ENCODE measurements around the gene TTR. TPM values are rescaled to one million over a fixed set of nuclear protein-coding genes. Genes with fewer than 3 reads are reported as not detected.

Gene TTR
- total RNA-seq, 2 experiments from 2014 or later, result not detected

DNA sequence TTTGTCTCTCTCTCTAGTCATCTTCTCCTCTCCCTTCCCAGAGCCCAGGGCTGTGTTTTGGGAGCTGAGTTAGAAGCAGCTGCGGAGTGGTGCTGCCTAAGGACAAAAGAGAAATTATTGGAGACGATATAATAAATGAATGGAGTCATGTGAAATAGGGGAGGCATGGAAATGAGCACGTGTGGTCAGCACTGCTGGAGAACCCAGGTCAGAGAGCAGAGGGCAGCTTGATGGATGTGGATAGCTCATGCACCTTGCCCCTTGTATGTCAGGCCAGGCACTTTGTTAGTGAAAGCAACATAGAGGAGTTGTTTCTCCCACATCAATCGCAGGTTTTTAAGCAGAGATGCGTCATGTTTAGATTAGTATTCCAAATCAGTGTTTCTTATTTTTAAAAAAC, 15.7 kb downstream of the TTR start:
- TF ChIP-seq, protein P1, sequence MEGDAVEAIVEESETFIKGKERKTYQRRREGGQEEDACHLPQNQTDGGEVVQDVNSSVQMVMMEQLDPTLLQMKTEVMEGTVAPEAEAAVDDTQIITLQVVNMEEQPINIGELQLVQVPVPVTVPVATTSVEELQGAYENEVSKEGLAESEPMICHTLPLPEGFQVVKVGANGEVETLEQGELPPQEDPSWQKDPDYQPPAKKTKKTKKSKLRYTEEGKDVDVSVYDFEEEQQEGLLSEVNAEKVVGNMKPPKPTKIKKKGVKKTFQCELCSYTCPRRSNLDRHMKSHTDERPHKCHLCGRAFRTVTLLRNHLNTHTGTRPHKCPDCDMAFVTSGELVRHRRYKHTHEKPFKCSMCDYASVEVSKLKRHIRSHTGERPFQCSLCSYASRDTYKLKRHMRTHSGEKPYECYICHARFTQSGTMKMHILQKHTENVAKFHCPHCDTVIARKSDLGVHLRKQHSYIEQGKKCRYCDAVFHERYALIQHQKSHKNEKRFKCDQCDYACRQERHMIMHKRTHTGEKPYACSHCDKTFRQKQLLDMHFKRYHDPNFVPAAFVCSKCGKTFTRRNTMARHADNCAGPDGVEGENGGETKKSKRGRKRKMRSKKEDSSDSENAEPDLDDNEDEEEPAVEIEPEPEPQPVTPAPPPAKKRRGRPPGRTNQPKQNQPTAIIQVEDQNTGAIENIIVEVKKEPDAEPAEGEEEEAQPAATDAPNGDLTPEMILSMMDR (IDR thresholded peaks at IDR 0.05), result no peak
- H3K27ac Mint-ChIP-seq, result no peak overlapping the region
- ChIA-PET CTCF (no interaction called here), POLR2A (no interaction called here)
- no peaks in the 10 kb centered on the region for H3K27me3 ChIP-seq (ENCODE audit: control insufficient read depth in 1 of 2, insufficient read depth in 2 of 2, low read length in 2 of 2)
- no peak for ATAC-seq (ENCODE audit: poor library complexity)
- no peaks in the 10 kb centered on the region for H3K36me3 Mint-ChIP-seq (ENCODE audit: low read depth)
- H3K4me1 Mint-ChIP-seq (ENCODE audit: low read depth), result no peaks in the 10 kb centered on the region
- DNase-seq, result no peak
- no peaks in the 10 kb centered on the region for H3K9me3 Mint-ChIP-seq
- no peak overlapping the region for H3K27ac ChIP-seq (ENCODE audit: low read depth in 1 of 2, low read length in 2 of 2)
- no peaks in the 10 kb centered on the region for H3K9me3 ChIP-seq (ENCODE audit: control insufficient read depth in 1 of 2, insufficient read depth in 1 of 2, low read length in 2 of 2)
- H3K4me1 ChIP-seq (ENCODE audit: insufficient read depth, low read length), result no peaks in the 10 kb centered on the region
- no peak overlapping the region for H3K4me3 Mint-ChIP-seq
- no peaks in the 10 kb centered on the region for H3K36me3 ChIP-seq (ENCODE audit: insufficient read depth, low read length)
- no peak overlapping the region for H3K4me3 ChIP-seq (ENCODE audit: low read length)
- intact Hi-C loops (cut with DNase I, micrococcal nuclease), result no loop called here
- H3K27me3 Mint-ChIP-seq, result no peaks in the 10 kb centered on the region

- Mint-ChIP-seq H3K9me3 (no peaks in the 10 kb centered on the region), H3K4me3 (no peak overlapping the region), H3K36me3 (ENCODE audit: low read depth) (no peaks in the 10 kb centered on the region), H3K4me1 (ENCODE audit: low read depth) (no peaks in the 10 kb centered on the region), H3K27me3 (no peaks in the 10 kb centered on the region), H3K27ac (no peak overlapping the region)
- Histone ChIP-seq H3K4me1 (ENCODE audit: insufficient read depth, low read length) (no peaks in the 10 kb centered on the region), H3K4me3 (ENCODE audit: low read length) (no peak overlapping the region), H3K27ac (ENCODE audit: low read depth in 1 of 2, low read length in 2 of 2) (no peak overlapping the region), H3K36me3 (ENCODE audit: insufficient read depth, low read length) (no peaks in the 10 kb centered on the region), H3K9me3 (ENCODE audit: control insufficient read depth in 1 of 2, insufficient read depth in 1 of 2, low read length in 2 of 2) (no peaks in the 10 kb centered on the region), H3K27me3 (ENCODE audit: control insufficient read depth in 1 of 2, insufficient read depth in 2 of 2, low read length in 2 of 2) (no peaks in the 10 kb centered on the region)
- ChIA-PET CTCF (no interaction called here), POLR2A (no interaction called here)
- TF ChIP-seq, protein P1 (IDR thresholded peaks at IDR 0.05), result no peak
- DNase-seq, result no peak
- no peak for ATAC-seq (ENCODE audit: poor library complexity)
- intact Hi-C loops (cut with DNase I, micrococcal nuclease), result no loop called here
These were observed 18.2 kb downstream of the TTR start for GRCh38 chr18:31609886-31610285.

- Histone ChIP-seq H3K9me3 (ENCODE audit: control insufficient read depth in 1 of 2, insufficient read depth in 1 of 2, low read length in 2 of 2) (no peaks in the 10 kb centered on the region), H3K4me3 (ENCODE audit: low read length) (no peak overlapping the region), H3K4me1 (ENCODE audit: insufficient read depth, low read length) (no peaks in the 10 kb centered on the region), H3K36me3 (ENCODE audit: insufficient read depth, low read length) (no peaks in the 10 kb centered on the region), H3K27ac (ENCODE audit: low read depth in 1 of 2, low read length in 2 of 2) (no peak overlapping the region), H3K27me3 (ENCODE audit: control insufficient read depth in 1 of 2, insufficient read depth in 2 of 2, low read length in 2 of 2) (no peaks in the 10 kb centered on the region)
- H3K4me1 Mint-ChIP-seq (ENCODE audit: low read depth), result no peaks in the 10 kb centered on the region
- H3K36me3 Mint-ChIP-seq (ENCODE audit: low read depth), result no peaks in the 10 kb centered on the region
- H3K27me3 Mint-ChIP-seq, result no peaks in the 10 kb centered on the region
- TF ChIP-seq, protein P1 (IDR thresholded peaks at IDR 0.05), result no peak
- ChIA-PET CTCF (no interaction called here), POLR2A (no interaction called here)
- no peak for DNase-seq
- intact Hi-C loops (cut with DNase I, micrococcal nuclease), result no loop called here
- no peak overlapping the region for H3K27ac Mint-ChIP-seq
- H3K9me3 Mint-ChIP-seq, result no peaks in the 10 kb centered on the region
- ATAC-seq (ENCODE audit: poor library complexity), result no peak
- H3K4me3 Mint-ChIP-seq, result no peak overlapping the region
These were observed 18.9 kb downstream of the TTR start for GRCh38 chr18:31610286-31611205.
